ENCODE measurements around the gene FBXO9. TPM values are rescaled to one million over a fixed set of nuclear protein-coding genes. Genes with fewer than 3 reads are reported as not detected.

FBXO9 gene
- total RNA-seq, 1 donor from 2014 or later, result 61.4 TPM

- intact Hi-C loops (cut with DNase I), result no loop called here
- H3K4me1 ChIP-seq, result no peaks in the 10 kb centered on the region
- DNase-seq (ENCODE audit: extremely low spot score in 2 of 2), result no peak
- H3K9me3 ChIP-seq, result no peaks in the 10 kb centered on the region
- no peaks in the 10 kb centered on the region for H3K27me3 ChIP-seq
- TF ChIP-seq POLR2AphosphoS5 (IDR thresholded peaks at IDR 0.05; ENCODE audit: insufficient read depth in 1 of 2, low read depth in 1 of 2) (no peak), CTCF (IDR thresholded peaks at IDR 0.05) (no peak), POLR2A (IDR thresholded peaks at IDR 0.05) (no peak)
- H3K27ac ChIP-seq, result no peak overlapping the region
- peaks cover 4 to 92% of the 10 kb centered on the region in 2 donors for H3K36me3 ChIP-seq
- H3K4me3 ChIP-seq, result no peak overlapping the region
Measured at GRCh38 chr6:53095716-53096115, 30.5 kb downstream of the FBXO9 start.

- peaks cover 4 to 66% of the 10 kb centered on the region in 2 donors for H3K36me3 ChIP-seq
- H3K27me3 ChIP-seq, result no peaks in the 10 kb centered on the region
- intact Hi-C loops (cut with DNase I), result no loop called here
- no peak overlapping the region for H3K4me3 ChIP-seq
- no peaks in the 10 kb centered on the region for H3K9me3 ChIP-seq
- no peak for TF ChIP-seq POLR2A (IDR thresholded peaks at IDR 0.05)
- TF ChIP-seq CTCF (IDR thresholded peaks at IDR 0.05), result no peak
- TF ChIP-seq POLR2AphosphoS5 (IDR thresholded peaks at IDR 0.05; ENCODE audit: insufficient read depth in 1 of 2, low read depth in 1 of 2), result no peak
- no peaks in the 10 kb centered on the region for H3K4me1 ChIP-seq
- H3K27ac ChIP-seq, result no peak overlapping the region
- DNase-seq (ENCODE audit: extremely low spot score in 2 of 2), result no peak
Measured at GRCh38 chr6:53100561-53100960, 35.4 kb downstream of the FBXO9 start.

DNA sequence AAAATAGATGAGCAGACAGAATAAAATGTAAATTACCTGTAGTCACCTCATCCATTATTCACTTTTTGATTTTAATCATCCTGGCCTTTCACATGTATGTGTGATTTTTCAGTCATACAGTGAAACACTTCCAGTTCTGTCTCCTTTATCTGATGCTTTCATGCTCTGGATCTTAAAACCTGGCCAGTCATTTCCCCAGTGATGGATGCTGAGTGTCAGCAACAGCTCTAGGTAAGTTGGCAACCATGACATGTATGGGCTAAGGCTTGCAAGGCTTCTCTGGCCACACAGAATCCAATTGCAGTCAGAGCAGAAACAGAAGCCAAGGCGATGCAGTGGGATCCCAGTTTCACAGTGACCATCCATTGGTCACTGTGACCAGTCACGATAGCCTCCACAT, 35.8 kb downstream of the FBXO9 start:
- no peak overlapping the region for H3K27ac ChIP-seq
- H3K27me3 ChIP-seq, result no peaks in the 10 kb centered on the region
- no peaks in the 10 kb centered on the region for H3K9me3 ChIP-seq
- no peak for DNase-seq (ENCODE audit: extremely low spot score in 2 of 2)
- intact Hi-C loops (cut with DNase I), result no loop called here
- peaks cover 3 to 62% of the 10 kb centered on the region in 2 donors for H3K36me3 ChIP-seq
- TF ChIP-seq POLR2AphosphoS5 (IDR thresholded peaks at IDR 0.05; ENCODE audit: insufficient read depth in 1 of 2, low read depth in 1 of 2) (no peak), POLR2A (IDR thresholded peaks at IDR 0.05) (no peak), CTCF (IDR thresholded peaks at IDR 0.05) (no peak)
- H3K4me1 ChIP-seq, result no peaks in the 10 kb centered on the region
- H3K4me3 ChIP-seq, result no peak overlapping the region

DNA sequence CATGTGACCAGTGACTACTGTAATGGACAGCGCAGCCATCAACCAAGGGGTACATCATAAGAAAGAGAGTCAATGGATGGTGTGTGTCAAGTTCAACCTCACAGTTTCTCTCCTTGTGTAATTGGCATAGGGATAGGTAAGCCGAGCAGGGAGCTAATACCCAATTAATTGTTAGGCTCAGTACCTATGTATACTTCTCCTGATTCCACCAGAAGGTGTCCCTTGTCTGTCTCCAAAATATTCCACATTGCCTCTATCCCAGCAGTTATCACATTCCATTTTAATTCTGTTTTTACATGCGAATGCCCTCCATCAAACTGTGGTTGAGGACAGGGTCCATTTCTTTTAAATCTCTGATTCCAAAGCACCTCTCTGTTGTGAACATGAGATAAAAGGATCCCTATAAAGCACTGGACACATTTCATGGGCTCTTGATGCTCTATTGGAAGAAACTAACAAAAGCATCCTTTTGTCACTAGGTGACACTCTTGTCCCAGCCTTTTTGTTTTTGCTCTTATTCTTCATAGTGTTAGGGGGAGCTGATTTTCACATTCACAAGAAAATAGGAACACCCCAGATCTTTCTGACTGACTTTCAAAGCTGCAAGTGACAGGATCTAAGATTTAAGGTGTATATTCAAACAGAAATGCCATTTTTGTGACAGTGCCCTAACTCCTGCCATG, 38.9 kb downstream of the FBXO9 start:
- no peak for TF ChIP-seq POLR2AphosphoS5 (IDR thresholded peaks at IDR 0.05; ENCODE audit: insufficient read depth in 1 of 2, low read depth in 1 of 2)
- TF ChIP-seq POLR2A (IDR thresholded peaks at IDR 0.05), result no peak
- TF ChIP-seq CTCF (IDR thresholded peaks at IDR 0.05), result no peak
- no peaks in the 10 kb centered on the region for H3K27me3 ChIP-seq
- intact Hi-C loops (cut with DNase I), result no loop called here
- no peak overlapping the region for H3K4me3 ChIP-seq
- H3K9me3 ChIP-seq, result no peaks in the 10 kb centered on the region
- H3K36me3 ChIP-seq, result peaks cover 0 to 32% of the 10 kb centered on the region in 2 donors
- DNase-seq (ENCODE audit: extremely low spot score in 2 of 2), result no peak
- no peak overlapping the region for H3K27ac ChIP-seq
- no peaks in the 10 kb centered on the region for H3K4me1 ChIP-seq

GRCh38 chr6:53104916-53105315, 39.7 kb downstream of the FBXO9 start:
- no peak overlapping the region for H3K27ac ChIP-seq
- TF ChIP-seq POLR2A (IDR thresholded peaks at IDR 0.05) (no peak), CTCF (IDR thresholded peaks at IDR 0.05) (no peak), POLR2AphosphoS5 (IDR thresholded peaks at IDR 0.05; ENCODE audit: insufficient read depth in 1 of 2, low read depth in 1 of 2) (no peak)
- no peaks in the 10 kb centered on the region for H3K4me1 ChIP-seq
- H3K36me3 ChIP-seq, result peaks cover 0 to 26% of the 10 kb centered on the region in 2 donors
- no peaks in the 10 kb centered on the region for H3K27me3 ChIP-seq
- intact Hi-C loops (cut with DNase I), result no loop called here
- H3K9me3 ChIP-seq, result no peaks in the 10 kb centered on the region
- DNase-seq (ENCODE audit: extremely low spot score in 2 of 2), result no peak
- no peak overlapping the region for H3K4me3 ChIP-seq
